Midbrain (tissue), 1 donor: ENCODE data around the gene DOLK.
A peak's percentile ranks its signal among the peaks of the same experiment; 100 is the strongest.

ENCODE experiments used
- DNase-seq: peaks from one replicate; lab custom pipeline; 2025; lab: John Stamatoyannopoulos, UW

The DOLK gene

DNA sequence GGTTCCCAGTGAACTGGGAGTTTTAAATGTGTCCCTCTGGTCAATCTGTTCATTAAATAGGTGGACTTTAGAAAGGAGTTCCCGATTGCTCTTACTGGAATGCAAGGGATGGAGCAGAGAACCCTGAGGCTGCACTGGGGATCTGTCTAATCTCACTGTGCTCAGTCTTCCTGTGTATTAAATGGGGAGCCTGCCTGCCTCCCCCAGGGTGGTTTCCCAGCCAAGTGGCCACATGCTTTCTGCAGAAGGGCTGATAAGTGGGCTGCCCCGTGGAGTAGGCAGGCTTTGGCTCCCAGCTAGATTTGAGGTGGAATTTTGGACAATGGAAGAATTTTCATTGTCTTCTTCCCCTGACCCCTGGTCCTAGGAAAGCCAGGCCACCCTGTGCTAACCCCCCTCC is 40.7 kb downstream of the DOLK start:
- DNase-seq = no peak

DNA sequence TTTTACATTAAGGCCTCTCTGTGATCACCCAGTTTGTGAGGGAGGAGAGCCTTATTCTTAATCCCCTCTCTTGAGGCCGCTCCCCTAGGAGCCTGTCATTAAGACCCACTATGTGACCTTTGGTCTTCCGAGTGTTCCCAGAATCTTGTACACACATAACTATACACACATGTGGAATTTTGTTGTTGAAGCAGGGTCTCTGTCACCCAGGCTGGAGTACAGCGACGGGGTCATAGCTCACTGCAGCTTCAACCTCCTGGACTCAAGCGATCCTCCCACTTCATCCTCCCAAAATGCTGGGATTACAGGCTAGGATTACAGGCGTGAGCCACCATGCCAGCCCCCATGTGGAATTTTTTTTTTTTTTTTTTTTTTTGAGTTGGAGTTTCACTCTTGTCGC is 41.4 kb downstream of the DOLK start:
- DNase-seq = no peak

DNA sequence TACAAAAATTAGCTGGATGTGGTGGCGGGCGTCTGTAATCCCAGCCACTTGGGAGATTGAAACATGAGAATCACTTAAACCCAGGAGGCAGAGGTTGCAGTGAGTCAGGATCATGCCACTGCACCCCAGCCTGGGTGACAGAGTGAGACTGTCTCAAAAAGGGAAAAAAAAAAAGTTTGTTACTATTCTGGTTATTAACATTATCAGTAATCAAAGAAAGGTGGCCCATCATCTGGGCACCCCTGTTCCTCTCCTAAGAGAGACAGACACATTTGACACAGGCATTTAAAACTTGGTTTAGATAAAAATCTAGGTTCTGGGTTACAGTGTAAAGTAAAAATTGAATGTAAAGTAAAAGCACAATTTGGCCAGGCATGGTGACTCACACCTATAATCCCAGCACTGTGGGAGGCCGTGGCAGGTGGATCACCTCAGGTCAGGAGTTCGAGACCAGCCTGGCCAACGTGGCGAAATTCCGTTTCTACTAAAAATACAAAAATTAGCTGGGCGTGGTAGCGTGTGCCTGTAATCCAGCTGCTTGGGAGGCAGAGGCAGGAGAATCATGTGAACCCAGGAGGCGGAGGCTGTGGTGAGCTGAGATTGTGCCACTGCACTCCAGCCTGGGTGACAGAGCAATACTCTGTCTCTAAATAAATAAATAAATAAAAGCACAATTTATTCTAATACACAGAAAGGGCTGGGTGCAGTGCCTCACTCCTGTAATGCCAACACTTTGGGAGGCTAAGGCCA is 43.4 kb downstream of the DOLK start:
- DNase-seq = no peak

DNA sequence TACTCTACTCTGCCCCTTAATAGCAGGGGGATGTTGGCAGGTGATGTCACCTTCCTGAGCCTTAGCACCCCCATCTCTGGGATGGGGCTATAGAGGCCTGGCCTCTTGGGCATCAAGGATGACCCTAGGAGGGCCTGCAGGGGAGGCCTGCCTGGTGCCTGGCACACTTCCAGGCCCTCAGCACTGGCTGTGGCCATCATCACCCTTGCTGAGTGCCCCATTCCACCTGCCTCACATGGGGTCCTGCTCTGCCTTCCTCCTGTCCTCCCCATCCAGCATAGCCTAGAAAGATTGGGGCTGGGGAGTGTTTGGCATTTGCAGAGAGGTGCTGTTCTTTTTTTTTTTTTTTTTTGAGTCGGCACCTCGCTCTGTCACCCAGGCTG is 44.3 kb downstream of the DOLK start:
- no peak for DNase-seq

DNA sequence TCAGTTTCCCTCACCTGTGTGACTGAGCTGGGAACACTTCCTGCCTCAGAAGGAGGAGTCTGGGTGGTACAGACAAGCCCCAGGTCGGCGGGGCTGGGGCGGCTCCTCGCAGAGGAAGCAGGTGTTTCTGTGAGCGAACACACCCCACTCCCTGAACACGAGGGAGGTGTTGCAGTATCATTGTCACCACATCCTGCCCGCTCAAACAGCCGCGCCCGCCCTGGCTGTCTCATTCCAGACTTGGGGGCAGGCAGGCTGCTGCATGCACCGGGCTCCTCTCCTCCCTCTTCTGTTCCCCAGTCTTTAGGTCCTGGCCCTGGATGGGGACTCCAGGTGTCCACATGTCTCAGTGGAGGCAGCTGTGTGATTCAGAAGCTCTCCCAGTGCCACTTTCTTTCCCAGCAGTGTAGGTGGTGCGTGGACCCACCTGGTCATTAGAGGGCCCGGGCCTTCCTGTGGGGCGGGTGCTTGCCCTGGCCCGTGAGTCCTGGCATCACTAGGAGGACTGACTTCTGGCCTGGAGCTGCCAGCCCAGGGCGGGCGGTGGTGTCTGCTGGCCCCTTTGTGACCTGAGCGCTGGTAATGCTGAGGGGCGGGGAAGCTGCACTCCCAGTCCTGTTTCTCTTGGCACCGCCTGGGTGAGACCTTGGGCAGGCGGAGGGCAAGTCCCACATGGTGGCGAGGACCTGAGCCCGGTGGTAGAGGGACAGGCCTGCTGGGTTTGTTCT is 44.9 kb downstream of the DOLK start:
- no peak for DNase-seq

DNA sequence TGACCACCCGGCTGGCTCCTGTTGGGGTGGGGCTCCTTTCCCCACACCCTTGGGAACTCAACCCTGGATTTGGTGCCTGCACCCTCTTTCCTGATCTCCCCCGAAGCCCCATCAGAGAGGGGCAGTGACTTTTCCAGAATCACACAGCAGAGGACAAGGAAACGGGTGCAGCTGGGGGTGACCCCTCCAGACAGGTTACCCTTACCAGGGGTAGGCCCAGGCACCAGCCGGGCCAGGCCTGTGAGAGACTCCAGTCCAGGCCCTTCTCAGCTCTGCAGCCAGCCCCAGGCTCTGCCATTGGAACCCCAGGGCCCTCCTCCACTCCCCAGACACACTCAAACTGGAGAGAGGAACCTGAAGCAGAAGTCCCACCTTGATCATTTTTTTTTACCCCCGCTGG is 45.6 kb downstream of the DOLK start:
- DNase-seq = no peak

DNA sequence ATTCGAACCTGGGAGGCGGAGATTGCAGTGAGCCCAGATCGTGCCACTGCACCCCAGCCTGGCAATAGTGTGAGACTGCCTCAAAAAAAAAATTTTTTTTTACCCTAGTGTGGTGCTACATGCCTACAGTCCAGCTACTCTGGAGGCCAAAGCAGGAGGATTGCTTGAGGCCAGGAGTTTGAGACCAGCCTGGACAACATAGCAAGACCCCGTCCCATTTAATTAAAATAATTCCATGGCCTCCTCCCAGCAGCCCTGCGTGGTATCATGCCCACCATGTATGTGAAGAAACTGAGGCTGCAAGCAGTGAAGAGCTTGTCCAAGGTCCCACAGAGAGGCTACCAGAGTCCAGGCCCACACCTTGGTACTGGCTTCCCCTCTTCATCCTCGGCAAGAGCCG is 46.0 kb downstream of the DOLK start:
- no peak for DNase-seq

DNA sequence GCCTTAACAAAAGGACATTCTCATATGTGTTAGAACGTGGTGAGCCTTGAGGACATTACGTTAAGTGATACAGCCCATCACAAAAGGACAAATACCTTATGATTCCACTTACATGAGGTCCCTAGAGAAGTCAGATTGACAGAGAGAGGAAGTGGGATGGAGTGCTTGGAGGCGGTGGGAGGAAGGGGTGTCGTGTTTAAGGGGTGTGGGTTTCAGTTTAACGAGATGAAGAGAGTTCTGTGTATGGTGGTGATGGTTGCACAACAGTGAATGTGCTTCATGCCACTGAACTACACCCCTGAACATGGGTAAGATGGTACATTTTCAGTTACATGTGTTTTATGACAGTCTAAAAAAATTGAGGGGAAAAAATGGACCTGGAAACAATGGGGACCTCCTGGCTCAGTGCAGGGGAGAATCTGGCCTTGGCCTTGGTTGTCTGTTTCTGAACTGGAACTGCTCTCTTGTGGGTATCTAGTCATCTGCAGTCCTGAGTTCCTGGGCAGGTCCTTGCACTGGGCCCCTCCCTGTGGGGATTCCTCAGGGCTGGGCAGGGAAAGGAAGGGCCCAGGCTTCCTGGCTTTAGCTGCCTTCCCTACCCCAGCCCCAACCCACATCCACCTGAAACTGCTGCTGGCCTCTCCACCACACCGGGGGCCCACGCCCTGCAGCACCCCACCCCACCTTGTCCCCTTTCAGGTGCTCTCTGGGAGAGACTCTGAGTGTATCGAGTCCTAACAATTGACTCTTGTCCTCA is 47.7 kb downstream of the DOLK start:
- DNase-seq = no peak

DNA sequence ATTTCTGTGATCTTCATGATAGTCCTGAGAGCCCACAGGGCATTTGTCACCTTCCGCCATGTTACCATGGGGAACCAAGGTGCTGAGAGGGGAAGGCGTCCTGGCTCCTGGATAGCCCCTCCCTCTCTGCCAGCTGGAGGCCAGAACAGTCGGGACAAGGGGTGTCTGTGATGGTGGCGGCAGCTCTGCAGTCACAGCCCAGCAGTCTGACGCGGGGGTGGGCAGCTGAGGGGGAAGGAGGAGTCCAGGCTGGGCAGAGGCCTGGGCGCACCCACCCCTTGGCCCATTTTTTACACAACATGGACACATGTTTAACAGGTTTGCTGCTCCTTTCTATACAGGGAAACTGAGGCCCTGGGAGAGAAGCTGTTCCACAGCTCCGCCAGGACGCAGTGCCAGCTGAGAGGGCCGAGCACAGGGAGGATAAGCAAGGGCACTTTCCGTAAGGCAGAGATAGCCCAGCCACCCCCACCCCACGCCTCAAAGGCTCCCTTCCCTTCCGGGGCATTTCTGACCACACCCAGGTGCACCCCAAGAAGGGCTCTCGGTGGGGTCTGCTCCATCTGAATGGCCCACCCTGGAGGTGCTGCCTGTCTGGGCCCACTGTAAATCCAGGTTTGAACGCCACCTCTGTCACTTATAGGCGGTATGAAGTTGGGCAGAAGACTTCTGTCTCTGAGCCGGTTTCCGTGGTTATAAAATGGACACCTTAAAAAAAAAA is 48.4 kb downstream of the DOLK start:
- peak; percentile 47 for DNase-seq

DNA sequence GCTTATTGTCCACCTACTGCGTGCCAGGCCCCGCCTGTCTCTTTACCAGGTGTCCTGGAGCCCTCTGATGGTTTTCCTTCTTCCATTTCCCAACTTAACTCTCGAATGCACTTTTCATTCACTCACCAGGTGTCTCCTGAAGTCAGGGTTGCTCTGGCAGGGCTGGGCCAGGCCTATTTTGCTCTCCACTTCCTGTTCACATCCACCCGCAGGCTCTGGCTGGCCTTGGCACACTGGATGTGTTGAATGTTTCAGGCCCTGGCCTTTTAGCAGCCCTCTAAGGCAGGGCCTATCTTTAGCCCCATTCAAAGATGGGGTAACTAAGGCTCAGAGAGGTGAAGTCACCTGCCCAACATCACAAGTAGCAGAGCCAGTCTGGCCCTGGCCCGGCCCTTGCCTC is 49.0 kb downstream of the DOLK start:
- no peak for DNase-seq

DNA sequence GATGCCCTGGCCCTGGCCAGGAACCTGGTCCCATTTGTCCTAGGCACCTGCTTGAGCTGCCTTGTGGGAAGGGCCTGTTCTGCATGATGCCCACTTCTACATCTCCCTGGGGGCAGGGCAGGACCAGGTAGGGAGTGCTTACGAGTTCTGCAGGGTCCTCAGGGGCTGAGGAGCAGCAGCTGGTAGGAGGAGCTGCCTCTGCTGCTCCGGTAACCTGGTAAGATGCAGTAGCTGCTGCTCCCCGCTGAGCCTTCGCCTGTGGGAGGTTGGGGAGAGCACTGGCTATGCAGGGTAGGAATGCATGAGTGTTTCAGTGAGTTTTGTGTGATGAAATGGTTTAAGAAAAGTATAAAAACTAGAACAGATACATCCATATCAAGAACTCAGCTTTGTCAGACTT is 51.8 kb downstream of the DOLK start:
- DNase-seq = no peak
